A673 (cell line): ENCODE measurements around the gene SPRED1. TPM values are rescaled to one million over a fixed set of nuclear protein-coding genes. Genes with fewer than 3 reads are reported as not detected.
A peak's percentile ranks its signal among the peaks of the same experiment; 100 is the strongest.

Experiments
- BruUV-seq: library from RNA; stranded (reverse); fragments of 400-500 nt; replicated peaks from 2 replicates; lab custom pipeline; 2021; lab: Mats Ljungman, UMichigan
- CTCF ChIA-PET: fragments of 300-600 bp; sonication (Branson Sonifier 250); formaldehyde crosslinking; loops from one replicate; lab custom pipeline; 2022; ENCODE audit warnings: antibody characterized with exemption; lab: Charles Lee
- POLR2A ChIA-PET: fragments of 300-600 bp; sonication (Branson Sonifier 250); formaldehyde crosslinking; loops from one replicate; lab custom pipeline; 2022; ENCODE audit warnings: antibody characterized with exemption; ENCODE audit not compliant: low non-redundant PET; lab: Charles Lee
- DNase-seq: peaks from one replicate; pipeline ENCODE4 v3.0.0-alpha.2; 2015; ENCODE audit warnings: low spot score
- H3K27ac ChIP-seq: fragments of 200-600 bp; sonication (generic); 2 replicates; pipeline ENCODE4 v1.5.1; 2016; ENCODE audit warnings: mixed run types, low read depth, mild to moderate bottlenecking, mixed read lengths, antibody characterized with exemption, low read length; ENCODE audit not compliant: poor library complexity, severe bottlenecking
- H3K27me3 ChIP-seq: fragments of 200-600 bp; sonication (generic); replicated peaks from 2 replicates; pipeline ENCODE4 v1.6.1; 2017; ENCODE audit warnings: mixed run types, low read depth, mild to moderate bottlenecking, mixed read lengths, antibody characterized with exemption, low read length; ENCODE audit not compliant: insufficient read depth, poor library complexity
- H3K36me3 ChIP-seq: fragments of 200-600 bp; sonication (generic); 2 replicates; pipeline ENCODE4 v1.6.1; 2016; ENCODE audit warnings: mixed run types, mild to moderate bottlenecking, mixed read lengths, antibody characterized with exemption, low read length; ENCODE audit not compliant: insufficient read depth, poor library complexity, severe bottlenecking
- H3K4me1 ChIP-seq: fragments of 200-600 bp; sonication (generic); 2 replicates; pipeline ENCODE4 v1.6.1; 2017; ENCODE audit warnings: mixed run types, mild to moderate bottlenecking, mixed read lengths, antibody characterized with exemption, low read length; ENCODE audit not compliant: insufficient read depth, poor library complexity, severe bottlenecking
- H3K4me3 ChIP-seq: fragments of 200-600 bp; sonication (generic); 2 replicates; pipeline ENCODE4 v1.5.1; 2016; ENCODE audit warnings: low read depth, mixed run types, mild to moderate bottlenecking, mixed read lengths, low read length; ENCODE audit not compliant: poor library complexity, severe bottlenecking
- H3K9me3 ChIP-seq: fragments of 200-600 bp; sonication (generic); 2 replicates; pipeline ENCODE4 v1.6.1; 2016; ENCODE audit warnings: mixed run types, low read depth, mild to moderate bottlenecking, mixed read lengths, antibody characterized with exemption, low read length; ENCODE audit not compliant: poor library complexity, severe bottlenecking
- CTCF ChIP-seq: fragments of 300-800, 200-600 bp; sonication (generic); conservative IDR thresholded peaks from 2 replicates; pipeline ENCODE4 v1.5.1; 2017; ENCODE audit warnings: low read depth, mild to moderate bottlenecking, antibody characterized with exemption, low read length, moderate library complexity, mixed read lengths
- EZH2 ChIP-seq: fragments of 200-600 bp; sonication (generic); IDR thresholded peaks from 2 replicates; pipeline ENCODE4 v1.6.1; 2017; ENCODE audit warnings: borderline replicate concordance, low read depth, mild to moderate bottlenecking, mixed read lengths, antibody characterized with exemption, low read length; ENCODE audit not compliant: poor library complexity, severe bottlenecking
- intact Hi-C: fragments of 100-400 bp; cut with micrococcal nuclease; formaldehyde crosslinking; loops from one replicate; pipeline ENCODE4 v1.10.0; 2022; ENCODE audit not compliant: unreplicated experiment
- total RNA-seq: library from RNA; stranded (reverse); gene quantifications from 2 replicates; pipeline ENCODE4 v1.2.3, GENCODE V29; 2021

The SPRED1 gene
- total RNA-seq, 1 experiment from 2014 or later, result 17.3 TPM

DNA sequence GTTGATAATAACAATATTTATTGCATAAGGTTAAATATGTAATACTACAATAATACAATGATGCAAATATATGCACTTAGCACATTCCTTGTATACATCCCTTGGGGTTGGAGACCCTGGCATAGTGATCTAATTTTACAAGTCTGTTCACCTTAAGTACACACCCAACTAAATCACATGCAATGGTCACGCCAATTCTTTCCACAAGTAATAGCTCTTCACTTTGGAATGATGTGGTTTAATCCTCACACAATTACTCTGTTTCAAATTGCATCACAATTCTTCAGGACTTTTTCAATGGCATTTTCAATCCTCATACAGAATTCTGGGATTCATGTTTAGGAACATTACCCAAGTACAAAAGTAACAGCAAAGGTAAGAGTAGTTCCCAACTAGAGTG lies 27.3 kb upstream of the SPRED1 start:
- no peak for DNase-seq
- ChIA-PET CTCF (no interaction called here), POLR2A (no interaction called here)
- H3K4me1 ChIP-seq, result peaks cover 39% of the 10 kb centered on the region
- no peaks in the 10 kb centered on the region for H3K36me3 ChIP-seq
- intact Hi-C loops, result no loop called here
- no peaks in the 10 kb centered on the region for H3K9me3 ChIP-seq
- BruUV-seq, result no TSS peak
- TF ChIP-seq EZH2 (no peak), CTCF (no peak)
- H3K27ac ChIP-seq, result no peak overlapping the region
- no peak overlapping the region for H3K4me3 ChIP-seq
- H3K27me3 ChIP-seq, result no peaks in the 10 kb centered on the region

DNA sequence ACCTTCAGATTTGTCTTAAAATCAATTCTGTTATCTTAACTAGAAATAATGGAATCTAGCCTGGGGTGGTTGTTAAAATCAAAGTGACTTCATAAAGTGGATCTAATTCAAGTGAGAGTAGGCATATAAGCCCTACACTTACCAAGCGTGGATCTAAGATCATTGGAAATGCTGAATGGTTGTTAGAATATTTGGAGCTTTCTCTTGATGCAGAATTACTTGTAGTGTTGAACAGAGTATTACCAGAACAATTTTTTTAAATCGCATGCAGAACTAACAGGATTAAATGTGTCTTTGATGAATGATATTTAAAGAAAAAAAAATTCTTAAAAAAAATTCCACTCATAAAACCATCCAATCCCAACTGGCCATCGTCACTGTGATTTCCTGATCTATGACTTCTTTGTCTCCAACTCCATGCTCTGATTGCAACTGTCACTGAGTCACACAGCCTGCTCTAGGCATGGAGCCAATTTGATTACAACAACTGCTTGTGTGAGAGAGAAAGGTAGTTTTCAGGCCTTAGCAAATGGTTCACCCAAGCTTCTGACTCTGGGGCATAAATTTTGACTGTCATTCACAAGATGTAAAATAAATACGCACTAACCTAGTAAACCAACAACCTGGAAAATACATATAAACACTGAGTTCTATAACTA lies 25.9 kb upstream of the SPRED1 start:
- Histone ChIP-seq H3K36me3 (no peaks in the 10 kb centered on the region), H3K27me3 (no peaks in the 10 kb centered on the region), H3K27ac (no peak overlapping the region), H3K4me3 (no peak overlapping the region), H3K9me3 (no peaks in the 10 kb centered on the region), H3K4me1 (peaks cover 39% of the 10 kb centered on the region)
- BruUV-seq, result no TSS peak
- intact Hi-C loops, result no loop called here
- POLR2A ChIA-PET, result no interaction called here
- CTCF ChIA-PET, result no interaction called here
- DNase-seq, result peak; percentile 89
- TF ChIP-seq CTCF (no peak), EZH2 (no peak)

- TF ChIP-seq CTCF (no peak), EZH2 (no peak)
- no peak for DNase-seq
- POLR2A ChIA-PET, result interaction anchor here (0.7 kb wide), 1 partner anchor 156 kb away, joined by 6 read pairs; no protein-coding TSS in a partner anchor
- no peaks in the 10 kb centered on the region for H3K9me3 ChIP-seq
- H3K36me3 ChIP-seq, result no peaks in the 10 kb centered on the region
- no peak overlapping the region for H3K27ac ChIP-seq
- no peaks in the 10 kb centered on the region for H3K27me3 ChIP-seq
- no peak overlapping the region for H3K4me3 ChIP-seq
- no TSS peak for BruUV-seq
- intact Hi-C loops, result no loop called here
- CTCF ChIA-PET, result no interaction called here
- H3K4me1 ChIP-seq, result peaks cover 39% of the 10 kb centered on the region
Measured at GRCh38 chr15:38227941-38228340, 24.7 kb upstream of the SPRED1 start.
